SK-N-MC (cell line): ENCODE results near the gene DNA2.

ENCODE experiments used
- EZH2 ChIP-seq: fragments of 200-600 bp; sonication (generic); IDR thresholded peaks from one replicate; pipeline ENCODE4 v1.6.1; 2017; ENCODE audit warnings: antibody characterized with exemption
- FOXP2 ChIP-seq: optimal IDR thresholded peaks from 2 replicates; pipeline ENCODE3; 2011; ENCODE audit warnings: mild to moderate bottlenecking, moderate library complexity; ENCODE audit not compliant: insufficient read depth; ENCODE audit errors: extremely low read length, control extremely low read depth
- POLR2AphosphoS5 ChIP-seq: IDR thresholded peaks from 2 replicates; pipeline ENCODE4 v1.6.1; 2012; ENCODE audit warnings: mild to moderate bottlenecking, low read depth, low read length, borderline replicate concordance

DNA sequence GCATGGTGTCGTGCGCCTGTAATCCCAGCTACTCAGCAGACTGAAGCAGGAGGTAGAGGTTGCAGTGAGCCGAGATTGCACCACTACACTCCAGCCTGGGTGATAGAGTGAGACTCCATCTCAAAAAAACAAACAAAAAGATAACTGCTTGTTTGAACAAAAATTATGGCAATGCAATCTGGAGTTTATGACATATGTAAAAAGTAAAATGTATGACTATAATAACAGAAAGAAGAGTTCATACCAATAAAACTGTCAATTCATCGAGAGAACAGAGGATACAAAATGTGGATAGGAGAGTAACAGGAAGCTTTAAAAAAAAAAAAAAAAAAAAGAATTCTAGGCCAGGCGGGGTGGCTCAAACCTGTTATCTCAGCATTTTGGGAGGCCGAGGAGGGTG is 36.3 kb upstream of the DNA2 start:
- TF ChIP-seq EZH2 = no peak
- TF ChIP-seq FOXP2 = no peak
- TF ChIP-seq POLR2AphosphoS5 = no peak
